ENCODE results near the gene ARHGAP30. TPM values are rescaled to one million over a fixed set of nuclear protein-coding genes. Genes with fewer than 3 reads are reported as not detected.
"Not testable (repeated sequence)": the region's sequence is repeated elsewhere in the genome, so short reads cannot be mapped to it uniquely, and the experiment has no call there.

ARHGAP30 gene
- total RNA-seq, 4 donors from 2014 or later, result 0.88 to 3.4 (median 2.6) TPM

DNA sequence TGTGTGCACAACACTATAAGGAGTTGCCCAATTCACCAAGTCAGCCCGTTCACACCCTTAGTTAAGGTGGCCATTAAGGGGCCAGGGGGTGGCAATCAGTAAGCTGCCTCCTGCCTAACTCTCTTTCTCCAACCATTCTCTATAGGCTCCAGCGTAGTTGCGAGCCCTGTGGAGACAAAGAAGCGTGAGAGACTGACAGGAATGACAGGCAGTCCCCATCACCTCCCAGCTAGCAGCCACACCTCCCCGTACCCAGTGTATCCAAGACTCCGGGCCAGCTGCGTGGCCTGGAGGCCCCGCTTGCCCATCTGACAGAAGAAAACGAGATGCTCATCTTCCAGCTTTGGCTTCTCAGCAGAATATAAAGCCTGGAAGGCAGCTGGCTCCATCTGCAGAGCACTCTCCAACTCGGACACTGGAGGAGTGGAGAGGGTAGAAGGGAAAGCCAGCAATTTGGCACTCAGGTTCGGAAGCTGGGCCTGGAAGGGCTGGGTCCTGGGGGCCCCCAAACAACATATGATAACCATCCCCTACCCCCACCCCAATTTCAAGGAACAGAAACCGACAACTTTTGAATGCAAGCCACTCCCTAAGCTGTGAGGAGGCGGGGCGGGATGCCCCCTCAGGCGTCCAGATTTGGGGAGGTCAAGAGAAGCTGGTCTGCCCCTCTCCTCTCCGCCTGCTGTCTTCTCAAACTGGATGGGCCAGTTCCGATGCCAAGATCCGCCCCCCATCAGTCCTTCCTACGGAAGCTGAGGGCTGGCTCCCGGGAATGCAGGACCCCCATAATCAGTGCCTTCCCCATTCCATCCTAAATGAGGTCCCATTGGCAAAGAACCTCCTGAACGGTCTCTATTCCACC is 31.8 kb downstream of the ARHGAP30 start:
- H3K9me3 ChIP-seq, result no peaks in the 10 kb centered on the region
- peak overlapping the region in 1 of 2 donors; percentile 46 for H3K4me3 ChIP-seq
- no peak overlapping the region for H3K27ac ChIP-seq
- intact Hi-C loops (cut with DNase I; ENCODE audit: low total_unique reads), result no loop called here
- no peaks in the 10 kb centered on the region for H3K27me3 ChIP-seq
- no peaks in the 10 kb centered on the region for H3K36me3 ChIP-seq
- H3K4me1 ChIP-seq, result no peaks in the 10 kb centered on the region
- TF ChIP-seq POLR2A (IDR thresholded peaks at IDR 0.05), result no peak
- TF ChIP-seq, protein P1, sequence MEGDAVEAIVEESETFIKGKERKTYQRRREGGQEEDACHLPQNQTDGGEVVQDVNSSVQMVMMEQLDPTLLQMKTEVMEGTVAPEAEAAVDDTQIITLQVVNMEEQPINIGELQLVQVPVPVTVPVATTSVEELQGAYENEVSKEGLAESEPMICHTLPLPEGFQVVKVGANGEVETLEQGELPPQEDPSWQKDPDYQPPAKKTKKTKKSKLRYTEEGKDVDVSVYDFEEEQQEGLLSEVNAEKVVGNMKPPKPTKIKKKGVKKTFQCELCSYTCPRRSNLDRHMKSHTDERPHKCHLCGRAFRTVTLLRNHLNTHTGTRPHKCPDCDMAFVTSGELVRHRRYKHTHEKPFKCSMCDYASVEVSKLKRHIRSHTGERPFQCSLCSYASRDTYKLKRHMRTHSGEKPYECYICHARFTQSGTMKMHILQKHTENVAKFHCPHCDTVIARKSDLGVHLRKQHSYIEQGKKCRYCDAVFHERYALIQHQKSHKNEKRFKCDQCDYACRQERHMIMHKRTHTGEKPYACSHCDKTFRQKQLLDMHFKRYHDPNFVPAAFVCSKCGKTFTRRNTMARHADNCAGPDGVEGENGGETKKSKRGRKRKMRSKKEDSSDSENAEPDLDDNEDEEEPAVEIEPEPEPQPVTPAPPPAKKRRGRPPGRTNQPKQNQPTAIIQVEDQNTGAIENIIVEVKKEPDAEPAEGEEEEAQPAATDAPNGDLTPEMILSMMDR (IDR thresholded peaks at IDR 0.05), result no peak
- DNase-seq, result no peak

GRCh38 chr1:161033751-161034150 is 35.9 kb downstream of the ARHGAP30 start:
- Histone ChIP-seq H3K4me3 (no peak overlapping the region), H3K9me3 (no peaks in the 10 kb centered on the region), H3K4me1 (no peaks in the 10 kb centered on the region), H3K27ac (no peak overlapping the region), H3K27me3 (no peaks in the 10 kb centered on the region), H3K36me3 (no peaks in the 10 kb centered on the region)
- DNase-seq, result no peak
- no peak for TF ChIP-seq POLR2A (IDR thresholded peaks at IDR 0.05)
- TF ChIP-seq, protein P1 (IDR thresholded peaks at IDR 0.05), result no peak
- intact Hi-C loops (cut with DNase I; ENCODE audit: low total_unique reads), result no loop called here

DNA sequence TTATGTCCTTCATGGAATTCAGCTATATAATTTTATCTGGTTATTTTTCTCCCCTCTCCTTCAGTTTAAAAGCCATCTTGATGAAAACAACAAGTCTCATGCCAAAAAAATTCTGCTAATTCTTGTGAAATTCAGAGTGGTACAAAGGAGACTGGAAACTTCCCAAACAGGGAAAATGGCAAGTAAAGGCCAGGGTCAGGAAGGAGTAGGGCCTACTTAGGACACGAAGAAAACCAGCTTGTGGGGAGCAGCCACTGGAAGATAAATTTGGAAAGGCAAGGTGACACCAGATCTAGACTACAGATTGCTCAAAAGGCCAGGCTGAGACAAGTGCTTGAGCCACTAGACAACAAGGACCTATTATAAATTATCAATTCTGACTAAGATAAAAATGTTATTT is 37.3 kb downstream of the ARHGAP30 start:
- no peak for TF ChIP-seq POLR2A (IDR thresholded peaks at IDR 0.05)
- Histone ChIP-seq H3K27me3 (no peaks in the 10 kb centered on the region), H3K4me1 (no peaks in the 10 kb centered on the region), H3K9me3 (no peaks in the 10 kb centered on the region), H3K27ac (no peak overlapping the region), H3K36me3 (no peaks in the 10 kb centered on the region), H3K4me3 (no peak overlapping the region)
- intact Hi-C loops (cut with DNase I; ENCODE audit: low total_unique reads), result no loop called here
- DNase-seq, result no peak

- Histone ChIP-seq H3K4me3 (no peak overlapping the region), H3K36me3 (no peaks in the 10 kb centered on the region), H3K27me3 (no peaks in the 10 kb centered on the region), H3K9me3 (no peaks in the 10 kb centered on the region), H3K4me1 (no peaks in the 10 kb centered on the region), H3K27ac (no peak overlapping the region)
- intact Hi-C loops (cut with DNase I; ENCODE audit: low total_unique reads), result no loop called here
- TF ChIP-seq, protein P1 (IDR thresholded peaks at IDR 0.05), result no peak
- no peak for TF ChIP-seq POLR2A (IDR thresholded peaks at IDR 0.05)
- DNase-seq, result no peak
These were observed 37.8 kb downstream of the ARHGAP30 start for GRCh38 chr1:161031874-161032273.

GRCh38 chr1:161029466-161029865 is 40.2 kb downstream of the ARHGAP30 start:
- H3K27me3 ChIP-seq; intact Hi-C loops (cut with DNase I; ENCODE audit: low total_unique reads); H3K4me1 ChIP-seq; H3K27ac ChIP-seq; H3K4me3 ChIP-seq; DNase-seq; H3K36me3 ChIP-seq; H3K9me3 ChIP-seq: not testable (repeated sequence)

- DNase-seq; intact Hi-C loops (cut with DNase I; ENCODE audit: low total_unique reads); H3K36me3 ChIP-seq; H3K27ac ChIP-seq; H3K4me1 ChIP-seq; H3K9me3 ChIP-seq; H3K27me3 ChIP-seq; H3K4me3 ChIP-seq: not testable (repeated sequence)
These were observed 42.7 kb downstream of the ARHGAP30 start for GRCh38 chr1:161026954-161027353.

- intact Hi-C loops (cut with DNase I; ENCODE audit: low total_unique reads); DNase-seq; H3K4me3 ChIP-seq: not testable (repeated sequence)
These were observed 47.3 kb downstream of the ARHGAP30 start for GRCh38 chr1:161022432-161022831.

More at GRCh38 chr1:161022432-161022831, 47.3 kb downstream of the ARHGAP30 start:
- H3K36me3 ChIP-seq, H3K4me1 ChIP-seq, H3K9me3 ChIP-seq, H3K27me3 ChIP-seq, H3K27ac ChIP-seq: not testable (repeated sequence)
